Neural cell (in vitro differentiated cells): ENCODE measurements around the gene ITGA4. TPM values are rescaled to one million over a fixed set of nuclear protein-coding genes. Genes with fewer than 3 reads are reported as not detected.
"Not testable (repeated sequence)": the region's sequence is repeated elsewhere in the genome, so short reads cannot be mapped to it uniquely, and the experiment has no call there.

ENCODE experiments used
- H2AFZ ChIP-seq: fragments of 200-600, 300-800 bp; sonication (generic), shearing (Covaris generic); 2 replicates; pipeline ENCODE4 v1.6.0; 2014; ENCODE audit warnings: low read depth, mild to moderate bottlenecking, antibody characterized with exemption, low read length, moderate library complexity
- H3F3A ChIP-seq: fragments of 200-600 bp; shearing (Covaris generic); 2 replicates; pipeline ENCODE4 v1.6.1; 2016; ENCODE audit warnings: mild to moderate bottlenecking, moderate library complexity, mixed read lengths, antibody characterized with exemption, low read length; ENCODE audit not compliant: insufficient read depth, poor library complexity, severe bottlenecking
- H3K27ac ChIP-seq: fragments of 200-600, 300-800 bp; sonication (generic), shearing (Covaris generic); 2 replicates; pipeline ENCODE4 v1.5.1; 2014; ENCODE audit warnings: mild to moderate bottlenecking, low read length, moderate library complexity
- H3K27me3 ChIP-seq: fragments of 300-800, 200-600 bp; sonication (generic), shearing (Covaris generic); 2 replicates; pipeline ENCODE4 v1.6.0; 2014; ENCODE audit warnings: mild to moderate bottlenecking, low read depth, low read length, moderate library complexity; ENCODE audit not compliant: insufficient read depth
- H3K36me3 ChIP-seq: fragments of 300-800, 200-600 bp; sonication (generic), shearing (Covaris generic); 2 replicates; pipeline ENCODE4 v1.5.1; 2014; ENCODE audit warnings: mild to moderate bottlenecking, antibody characterized with exemption, low read length, moderate library complexity; ENCODE audit not compliant: insufficient read depth
- H3K4me2 ChIP-seq: fragments of 300-800, 200-600 bp; sonication (generic), shearing (Covaris generic); 2 replicates; pipeline ENCODE4 v1.6.0; 2014; ENCODE audit warnings: mild to moderate bottlenecking, low read length
- H3K4me3 ChIP-seq: fragments of 300-800, 200-600 bp; sonication (generic), shearing (Covaris generic); 2 replicates; pipeline ENCODE4 v1.5.1; 2014; ENCODE audit warnings: mild to moderate bottlenecking, low read length, moderate library complexity
- H3K79me2 ChIP-seq: fragments of 200-600 bp; shearing (Covaris generic); replicated peaks from 2 replicates; pipeline ENCODE4 v1.6.0; 2014; ENCODE audit warnings: mild to moderate bottlenecking, low read length, moderate library complexity; ENCODE audit not compliant: insufficient read depth
- H3K9ac ChIP-seq: fragments of 300-800, 200-600 bp; sonication (generic), shearing (Covaris generic); 2 replicates; pipeline ENCODE4 v1.6.1; 2016; ENCODE audit warnings: mild to moderate bottlenecking, low read length, mixed read lengths
- H3K9me2 ChIP-seq: fragments of 200-600 bp; shearing (Covaris generic); 2 replicates; pipeline ENCODE4 v1.6.1; 2016; ENCODE audit warnings: mild to moderate bottlenecking, low read length, mixed read lengths; ENCODE audit not compliant: insufficient read depth
- H3K9me3 ChIP-seq: fragments of 200-600, 300-800 bp; sonication (generic), shearing (Covaris generic); 2 replicates; pipeline ENCODE4 v1.6.1; 2016; ENCODE audit warnings: mild to moderate bottlenecking, mixed run types, low read length, moderate library complexity, mixed read lengths
- H4K20me1 ChIP-seq: fragments of 200-600 bp; shearing (Covaris generic); 2 replicates; pipeline ENCODE4 v1.6.1; 2016; ENCODE audit warnings: mild to moderate bottlenecking, mixed run types; ENCODE audit not compliant: insufficient read depth
- EP300 ChIP-seq: fragments of 450-650 bp; conservative IDR thresholded peaks from 2 replicates; pipeline ENCODE4 v1.6.1; 2014; ENCODE audit warnings: antibody characterized with exemption, mild to moderate bottlenecking, moderate library complexity; ENCODE audit not compliant: poor library complexity, severe bottlenecking
- EZH2 ChIP-seq: fragments of 200-600, 300-800 bp; shearing (Covaris generic), sonication (generic); IDR thresholded peaks from 2 replicates; pipeline ENCODE4 v1.6.1; 2014; ENCODE audit warnings: antibody characterized with exemption, low read length, borderline replicate concordance, mild to moderate bottlenecking; ENCODE audit not compliant: insufficient read depth, poor library complexity, severe bottlenecking
- MXI1 ChIP-seq: fragments of 450-650 bp; conservative IDR thresholded peaks from 2 replicates; pipeline ENCODE4 v1.6.1; 2014; ENCODE audit warnings: antibody characterized with exemption, mild to moderate bottlenecking; ENCODE audit not compliant: poor library complexity, severe bottlenecking
- POLR2AphosphoS5 ChIP-seq: IDR thresholded peaks from 2 replicates; pipeline ENCODE4 v1.6.1; 2012
- RAD21 ChIP-seq: fragments of 450-650 bp; conservative IDR thresholded peaks from 2 replicates; pipeline ENCODE4 v1.6.1; 2014; ENCODE audit warnings: antibody characterized with exemption, mild to moderate bottlenecking, moderate library complexity
- SMC3 ChIP-seq: fragments of 450-650 bp; conservative IDR thresholded peaks from 2 replicates; pipeline ENCODE4 v1.6.1; 2014; ENCODE audit warnings: antibody characterized with exemption, mild to moderate bottlenecking, moderate library complexity; ENCODE audit not compliant: poor library complexity
- TAF1 ChIP-seq: IDR thresholded peaks from 2 replicates; pipeline ENCODE4 v1.6.1; 2012; ENCODE audit warnings: low read depth
- polyA plus RNA-seq: library from polyadenylated mRNA; depleted of rRNA; stranded (reverse); fragments of >200 nt; gene quantifications from 2 replicates; pipeline ENCODE4 v1.2.3, GENCODE V29; 2014
- TF ChIP-seq, protein P1 (sequence below): fragments of 450-650 bp; IDR thresholded peaks from 2 replicates; pipeline ENCODE4 v1.5.1; 2014; ENCODE audit warnings: antibody characterized with exemption, mild to moderate bottlenecking, moderate library complexity; ENCODE audit not compliant: poor library complexity, severe bottlenecking
- TF ChIP-seq, protein P2 (sequence below): IDR thresholded peaks from 2 replicates; pipeline ENCODE4 v1.6.1; 2012; ENCODE audit warnings: borderline replicate concordance

ITGA4 gene
- polyA plus RNA-seq, 1 donor from 2014 or later = 0.40 TPM

DNA sequence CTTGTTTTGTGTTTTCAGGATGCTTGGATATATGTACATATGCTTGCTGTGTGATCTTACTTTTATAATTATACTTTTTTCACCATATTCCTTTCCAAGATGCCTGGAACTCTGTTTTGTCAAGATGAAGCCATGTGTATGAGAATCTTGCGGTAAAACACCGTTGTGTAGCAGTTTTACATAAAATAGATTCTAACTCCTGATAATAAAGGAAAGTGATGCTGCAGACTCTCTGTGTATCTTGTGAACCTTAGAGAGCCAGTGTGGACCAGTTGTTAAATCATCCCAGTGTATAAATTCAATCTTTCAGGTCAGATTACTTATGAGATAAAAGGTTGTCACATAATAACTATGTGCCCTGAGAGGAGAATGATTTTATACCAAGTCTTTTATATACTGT lies 12.5 kb upstream of the ITGA4 start:
- Histone ChIP-seq H2AFZ (no peak overlapping the region), H3K9me2 (no peaks in the 10 kb centered on the region), H3K4me3 (no peak overlapping the region)

DNA sequence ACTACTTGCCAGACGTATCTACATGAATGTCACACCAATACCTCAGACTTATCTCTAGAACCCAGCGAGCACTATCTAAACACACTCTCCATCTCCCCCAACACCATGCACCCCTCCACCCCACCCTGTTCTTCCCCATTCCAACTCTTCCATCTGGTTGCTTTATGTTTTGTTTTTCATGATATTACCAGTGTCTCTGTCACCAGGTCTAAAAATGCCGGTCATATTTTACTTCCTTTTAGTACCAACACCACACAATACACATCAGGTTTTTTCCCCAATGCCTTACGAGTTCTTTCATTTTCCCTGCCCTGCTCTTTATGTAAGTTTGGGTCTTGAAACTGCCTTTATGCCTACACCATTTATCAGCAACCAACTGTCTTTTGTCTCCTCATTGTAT lies 10.2 kb upstream of the ITGA4 start:
- H3K9me2 ChIP-seq = no peaks in the 10 kb centered on the region
- H3K9ac ChIP-seq = no peak overlapping the region
- no peaks in the 10 kb centered on the region for H3F3A ChIP-seq
- TF ChIP-seq RAD21 (no peak), MXI1 (no peak), EP300 (no peak), EZH2 (no peak), TAF1 (no peak), POLR2AphosphoS5 (no peak), SMC3 (no peak)
- TF ChIP-seq, protein P1, sequence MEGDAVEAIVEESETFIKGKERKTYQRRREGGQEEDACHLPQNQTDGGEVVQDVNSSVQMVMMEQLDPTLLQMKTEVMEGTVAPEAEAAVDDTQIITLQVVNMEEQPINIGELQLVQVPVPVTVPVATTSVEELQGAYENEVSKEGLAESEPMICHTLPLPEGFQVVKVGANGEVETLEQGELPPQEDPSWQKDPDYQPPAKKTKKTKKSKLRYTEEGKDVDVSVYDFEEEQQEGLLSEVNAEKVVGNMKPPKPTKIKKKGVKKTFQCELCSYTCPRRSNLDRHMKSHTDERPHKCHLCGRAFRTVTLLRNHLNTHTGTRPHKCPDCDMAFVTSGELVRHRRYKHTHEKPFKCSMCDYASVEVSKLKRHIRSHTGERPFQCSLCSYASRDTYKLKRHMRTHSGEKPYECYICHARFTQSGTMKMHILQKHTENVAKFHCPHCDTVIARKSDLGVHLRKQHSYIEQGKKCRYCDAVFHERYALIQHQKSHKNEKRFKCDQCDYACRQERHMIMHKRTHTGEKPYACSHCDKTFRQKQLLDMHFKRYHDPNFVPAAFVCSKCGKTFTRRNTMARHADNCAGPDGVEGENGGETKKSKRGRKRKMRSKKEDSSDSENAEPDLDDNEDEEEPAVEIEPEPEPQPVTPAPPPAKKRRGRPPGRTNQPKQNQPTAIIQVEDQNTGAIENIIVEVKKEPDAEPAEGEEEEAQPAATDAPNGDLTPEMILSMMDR = no peak
- TF ChIP-seq, protein P2, sequence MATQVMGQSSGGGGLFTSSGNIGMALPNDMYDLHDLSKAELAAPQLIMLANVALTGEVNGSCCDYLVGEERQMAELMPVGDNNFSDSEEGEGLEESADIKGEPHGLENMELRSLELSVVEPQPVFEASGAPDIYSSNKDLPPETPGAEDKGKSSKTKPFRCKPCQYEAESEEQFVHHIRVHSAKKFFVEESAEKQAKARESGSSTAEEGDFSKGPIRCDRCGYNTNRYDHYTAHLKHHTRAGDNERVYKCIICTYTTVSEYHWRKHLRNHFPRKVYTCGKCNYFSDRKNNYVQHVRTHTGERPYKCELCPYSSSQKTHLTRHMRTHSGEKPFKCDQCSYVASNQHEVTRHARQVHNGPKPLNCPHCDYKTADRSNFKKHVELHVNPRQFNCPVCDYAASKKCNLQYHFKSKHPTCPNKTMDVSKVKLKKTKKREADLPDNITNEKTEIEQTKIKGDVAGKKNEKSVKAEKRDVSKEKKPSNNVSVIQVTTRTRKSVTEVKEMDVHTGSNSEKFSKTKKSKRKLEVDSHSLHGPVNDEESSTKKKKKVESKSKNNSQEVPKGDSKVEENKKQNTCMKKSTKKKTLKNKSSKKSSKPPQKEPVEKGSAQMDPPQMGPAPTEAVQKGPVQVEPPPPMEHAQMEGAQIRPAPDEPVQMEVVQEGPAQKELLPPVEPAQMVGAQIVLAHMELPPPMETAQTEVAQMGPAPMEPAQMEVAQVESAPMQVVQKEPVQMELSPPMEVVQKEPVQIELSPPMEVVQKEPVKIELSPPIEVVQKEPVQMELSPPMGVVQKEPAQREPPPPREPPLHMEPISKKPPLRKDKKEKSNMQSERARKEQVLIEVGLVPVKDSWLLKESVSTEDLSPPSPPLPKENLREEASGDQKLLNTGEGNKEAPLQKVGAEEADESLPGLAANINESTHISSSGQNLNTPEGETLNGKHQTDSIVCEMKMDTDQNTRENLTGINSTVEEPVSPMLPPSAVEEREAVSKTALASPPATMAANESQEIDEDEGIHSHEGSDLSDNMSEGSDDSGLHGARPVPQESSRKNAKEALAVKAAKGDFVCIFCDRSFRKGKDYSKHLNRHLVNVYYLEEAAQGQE = no peak
- no peaks in the 10 kb centered on the region for H3K9me3 ChIP-seq
- no peaks in the 10 kb centered on the region for H4K20me1 ChIP-seq
- no peak overlapping the region for H2AFZ ChIP-seq
- H3K27ac ChIP-seq = no peak overlapping the region
- H3K79me2 ChIP-seq = no peaks in the 10 kb centered on the region
- H3K36me3 ChIP-seq = no peaks in the 10 kb centered on the region
- peaks cover 4% of the 10 kb centered on the region for H3K27me3 ChIP-seq
- no peak overlapping the region for H3K4me2 ChIP-seq
- H3K4me3 ChIP-seq = no peak overlapping the region

More for the DNA sequence above, 12.5 kb upstream of the ITGA4 start:
- TF ChIP-seq POLR2AphosphoS5 (no peak), RAD21 (no peak)
- no peaks in the 10 kb centered on the region for H4K20me1 ChIP-seq
- no peaks in the 10 kb centered on the region for H3F3A ChIP-seq
- no peaks in the 10 kb centered on the region for H3K9me3 ChIP-seq
- no peak overlapping the region for H3K27ac ChIP-seq
- H3K9ac ChIP-seq = no peak overlapping the region
- H3K36me3 ChIP-seq = no peaks in the 10 kb centered on the region
- no peaks in the 10 kb centered on the region for H3K79me2 ChIP-seq
- H3K27me3 ChIP-seq = peaks cover 4% of the 10 kb centered on the region
- no peak overlapping the region for H3K4me2 ChIP-seq

DNA sequence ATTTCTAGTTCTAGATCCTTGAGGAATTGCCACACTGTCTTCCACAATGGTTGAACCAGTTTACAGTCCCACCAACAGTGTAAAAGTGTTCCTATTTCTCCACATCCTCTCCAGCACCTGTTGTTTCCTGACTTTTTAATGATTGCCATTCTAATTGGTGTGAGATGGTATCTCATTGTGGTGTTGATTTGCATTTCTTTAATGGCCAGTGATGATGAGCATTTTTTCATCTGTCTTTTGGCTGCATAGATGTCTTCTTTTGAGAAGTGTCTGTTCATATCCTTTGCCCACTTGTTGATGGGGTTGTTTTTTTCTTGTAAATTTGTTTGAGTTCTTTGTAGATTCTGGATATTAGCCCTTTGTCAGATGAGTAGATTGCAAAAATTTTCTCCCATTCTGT lies 7.9 kb upstream of the ITGA4 start:
- not testable (repeated sequence) for H3K9me2 ChIP-seq, H4K20me1 ChIP-seq, H3K27me3 ChIP-seq, H3K79me2 ChIP-seq, H3K4me3 ChIP-seq, H3K4me2 ChIP-seq, H3K9me3 ChIP-seq, H3F3A ChIP-seq, H3K36me3 ChIP-seq, H3K9ac ChIP-seq, H3K27ac ChIP-seq, H2AFZ ChIP-seq
